Measurements from ENCODE around the gene STRN3. TPM values are rescaled to one million over a fixed set of nuclear protein-coding genes. Genes with fewer than 3 reads are reported as not detected.

STRN3 gene
- total and polyA plus RNA-seq, 2 of the 8 experiments (the other 6 are each of a cell fraction or from before 2014, with no cell fraction given), result 8.7 to 38.1 TPM

DNA sequence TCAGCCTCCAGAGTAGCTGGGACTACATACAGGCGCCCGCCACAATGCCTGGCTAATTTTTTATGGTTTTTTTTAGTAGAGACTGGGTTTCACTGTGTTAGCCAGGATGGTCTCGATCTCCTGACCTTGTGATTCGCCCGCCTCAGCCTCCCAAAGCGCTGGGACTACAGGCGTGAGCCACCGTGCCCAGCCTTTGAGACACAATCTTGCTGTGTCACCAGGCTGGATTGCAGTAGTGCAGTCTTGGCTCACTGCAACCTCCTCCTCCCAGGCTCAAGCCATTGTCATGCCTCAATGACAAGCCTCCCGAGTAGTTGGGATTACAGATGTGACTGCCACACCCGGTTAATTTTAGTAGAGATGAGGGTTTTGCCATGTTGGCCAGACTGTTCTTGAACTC, 21.3 kb upstream of the STRN3 start (continued):
- TF ChIP-seq EP300 (IDR thresholded peaks at IDR 0.05; ENCODE audit: borderline replicate concordance in 1 of 2, low read depth in 2 of 2, low read length in 2 of 2) (no peak), SIRT6 (IDR thresholded peaks at IDR 0.05; ENCODE audit: low read length) (no peak), SIX5 (IDR thresholded peaks at IDR 0.05; ENCODE audit: low read depth, low read length) (no peak), NRF1 (IDR thresholded peaks at IDR 0.05; ENCODE audit: low read depth, low read length) (no peak)

Measured in H1 (cell line).